Hematopoietic multipotent progenitor cell treated with erythropoietin and hydrocortisone succinate and interleukin-3 and kit ligand, for 4 days (in vitro differentiated cells): Measurements from ENCODE around the gene PLA2G4F.

ENCODE experiments used
- DNase-seq: peaks from one replicate; pipeline ENCODE4 v3.0.0-alpha.2; 2015

The PLA2G4F gene

DNA sequence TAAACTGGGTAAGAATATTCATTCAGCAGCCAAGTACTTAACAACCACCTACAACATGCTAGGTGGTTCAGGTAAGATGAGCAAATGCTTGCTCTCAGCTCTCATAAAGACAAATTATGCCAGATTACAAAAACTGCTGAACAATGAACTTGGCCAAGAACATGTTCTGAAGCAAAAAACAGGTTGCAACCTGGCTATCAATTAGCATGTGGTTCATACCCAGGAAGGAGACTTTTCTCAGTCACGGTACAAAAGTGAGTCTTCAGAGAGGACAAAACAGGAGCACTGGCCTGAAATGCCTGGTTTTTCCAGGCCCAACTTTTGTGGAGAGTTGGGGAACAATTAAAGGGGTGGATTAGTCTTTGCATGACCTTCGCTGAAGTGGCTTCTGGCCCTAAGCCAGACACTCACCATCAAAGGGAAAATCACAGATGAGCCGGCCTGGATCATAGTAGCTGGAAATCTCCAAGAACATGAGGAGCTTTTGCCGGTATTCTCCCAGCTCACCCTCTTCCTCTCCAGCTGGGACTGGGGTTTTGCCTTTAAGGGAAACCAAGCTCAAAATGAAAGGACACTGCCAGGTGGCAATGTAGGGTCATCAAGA lies 7.6 kb upstream of the PLA2G4F start:
- DNase-seq: no peak

DNA sequence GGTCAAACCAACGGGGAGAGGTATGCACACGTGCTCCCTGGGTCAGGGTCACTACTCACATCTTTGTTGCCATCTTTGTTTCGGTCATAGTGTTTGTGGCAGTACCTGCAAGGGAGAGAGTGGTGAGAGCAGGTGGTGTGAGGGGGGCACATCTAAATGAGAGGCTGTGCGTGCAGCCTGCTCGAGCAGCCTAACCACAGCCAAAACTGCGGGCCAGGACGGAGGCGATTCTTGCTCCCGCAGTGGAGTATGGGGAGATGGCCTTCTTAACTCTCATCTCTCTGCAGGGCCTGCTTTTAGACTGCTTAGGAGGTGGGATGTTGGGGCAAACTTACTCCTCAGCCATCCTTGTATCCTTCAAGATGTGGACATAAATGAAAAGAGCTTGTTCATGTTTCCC lies 6.9 kb upstream of the PLA2G4F start:
- DNase-seq: no peak

DNA sequence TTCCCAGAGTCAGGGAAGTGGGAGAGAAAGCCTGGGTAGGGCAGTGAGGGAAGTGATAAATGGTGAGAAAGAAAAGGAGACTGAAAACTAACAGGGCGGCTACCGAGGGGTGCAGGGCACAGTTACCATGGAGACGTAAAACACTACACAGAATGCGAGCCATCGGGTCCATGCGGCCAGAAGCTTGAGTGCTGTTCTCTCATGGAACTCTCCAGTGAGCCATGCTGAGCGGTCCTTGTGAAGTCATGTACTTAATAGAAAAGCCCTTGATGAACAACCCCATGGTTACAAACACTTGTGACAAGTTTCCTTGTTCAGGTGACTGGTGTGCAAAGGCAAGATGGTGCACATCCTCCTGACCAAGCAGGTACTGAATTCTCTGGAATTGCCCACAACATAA lies 3.7 kb upstream of the PLA2G4F start:
- no peak for DNase-seq

DNA sequence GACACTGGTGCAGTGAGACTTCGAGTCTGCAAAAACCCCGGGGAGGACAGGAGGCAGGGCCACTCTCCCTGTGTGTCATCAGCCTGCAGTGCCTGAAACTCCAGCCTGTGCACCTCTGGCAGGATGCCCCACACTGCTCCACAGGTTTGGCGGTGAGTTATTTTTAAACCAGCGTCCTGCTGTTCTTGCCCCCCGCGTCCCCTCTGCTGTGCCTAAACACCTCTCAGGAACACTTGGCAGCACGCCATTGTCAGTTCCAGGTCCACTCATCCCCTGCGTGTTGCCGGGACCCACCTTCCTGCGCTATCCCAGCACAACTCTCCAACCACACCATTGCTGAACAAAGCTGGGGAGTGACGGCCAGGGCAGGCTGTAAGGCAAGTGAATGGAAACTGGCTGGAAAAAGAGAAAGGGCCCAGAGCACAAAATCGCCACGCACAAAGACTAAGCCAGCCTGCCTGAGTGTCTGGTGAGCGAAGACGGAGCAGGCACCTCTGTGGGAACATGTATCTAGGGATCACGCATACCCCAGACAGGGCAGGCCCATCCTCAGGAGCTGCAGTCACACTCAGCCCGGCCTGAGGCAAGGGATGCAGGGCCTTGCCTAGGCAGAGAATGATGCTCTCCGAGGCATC lies 3.1 kb upstream of the PLA2G4F start:
- no peak for DNase-seq

DNA sequence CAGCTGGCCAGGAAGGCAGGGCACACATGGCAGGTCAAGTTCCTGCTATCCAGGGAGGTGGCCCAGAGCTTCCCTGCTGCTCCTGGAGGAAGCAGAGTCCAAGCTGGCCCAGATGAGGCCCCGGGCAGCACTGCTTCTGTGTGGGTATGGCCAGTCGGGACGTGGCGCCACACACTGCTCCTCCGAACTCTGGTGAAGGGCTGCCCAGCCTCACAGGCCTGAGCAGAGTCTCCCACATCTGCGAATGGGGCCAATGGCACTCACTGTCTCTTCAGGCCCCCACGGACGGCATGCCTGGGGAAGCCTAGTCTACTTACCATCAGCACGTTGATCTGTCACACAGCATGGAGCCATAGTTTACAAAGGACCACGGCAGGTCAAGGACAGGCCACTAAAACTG lies 2.5 kb upstream of the PLA2G4F start:
- no peak for DNase-seq

DNA sequence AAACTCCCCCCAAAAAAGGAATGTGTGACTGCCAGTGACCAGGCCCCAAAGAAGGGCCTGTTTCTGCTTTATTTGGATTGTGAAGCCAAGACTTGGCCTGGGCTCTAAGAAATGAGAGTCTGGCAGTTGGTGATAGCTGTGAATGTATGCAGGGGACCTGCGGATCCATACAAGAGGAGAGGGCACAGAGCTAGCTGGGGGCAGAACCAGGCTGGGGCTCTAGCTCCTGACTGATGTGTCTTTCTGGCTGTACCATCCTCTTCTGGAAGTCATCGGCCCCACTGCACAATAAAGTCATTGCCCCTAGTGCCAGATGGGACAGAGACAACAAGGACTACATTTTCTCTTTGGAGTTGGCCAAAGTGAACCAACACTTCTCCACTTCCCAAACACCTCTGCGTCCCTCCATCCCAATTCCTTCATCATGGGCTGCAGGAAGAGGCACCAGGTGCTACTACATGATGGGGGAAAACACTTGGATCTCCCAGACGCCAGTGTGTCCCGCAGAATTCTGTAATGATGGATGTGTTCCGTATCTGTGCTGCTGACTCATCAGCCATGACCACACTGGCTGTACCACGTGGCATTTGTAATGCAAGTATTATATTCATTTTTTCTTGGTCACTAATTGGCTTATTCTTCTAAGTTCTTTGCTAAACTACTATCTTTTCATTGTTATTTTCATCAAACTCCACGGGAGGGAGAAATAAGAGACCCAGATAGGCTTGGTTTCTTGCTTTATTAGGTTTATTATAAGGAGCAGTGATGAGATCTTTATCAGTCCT lies 1.7 kb upstream of the PLA2G4F start:
- peak; percentile 65 for DNase-seq

DNA sequence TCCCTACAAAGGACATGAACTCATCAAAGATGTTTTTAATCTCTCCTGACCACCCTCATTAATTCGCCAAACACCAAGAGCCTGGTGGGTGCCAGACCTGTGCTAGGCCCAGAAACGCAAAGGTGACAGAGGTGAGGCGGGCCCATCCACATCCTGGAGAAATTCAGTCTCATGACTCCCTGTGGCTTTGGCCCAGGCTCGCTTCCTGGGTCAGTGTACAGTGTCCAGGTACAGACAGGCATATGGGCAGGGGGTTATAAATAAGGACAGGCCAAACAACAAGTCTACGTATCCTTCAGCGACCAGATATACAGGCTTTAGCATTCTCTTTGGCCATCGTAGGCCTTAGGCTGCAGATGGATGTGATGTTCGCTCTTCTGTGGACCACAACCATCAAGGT lies 945 bp upstream of the PLA2G4F start:
- no peak for DNase-seq

DNA sequence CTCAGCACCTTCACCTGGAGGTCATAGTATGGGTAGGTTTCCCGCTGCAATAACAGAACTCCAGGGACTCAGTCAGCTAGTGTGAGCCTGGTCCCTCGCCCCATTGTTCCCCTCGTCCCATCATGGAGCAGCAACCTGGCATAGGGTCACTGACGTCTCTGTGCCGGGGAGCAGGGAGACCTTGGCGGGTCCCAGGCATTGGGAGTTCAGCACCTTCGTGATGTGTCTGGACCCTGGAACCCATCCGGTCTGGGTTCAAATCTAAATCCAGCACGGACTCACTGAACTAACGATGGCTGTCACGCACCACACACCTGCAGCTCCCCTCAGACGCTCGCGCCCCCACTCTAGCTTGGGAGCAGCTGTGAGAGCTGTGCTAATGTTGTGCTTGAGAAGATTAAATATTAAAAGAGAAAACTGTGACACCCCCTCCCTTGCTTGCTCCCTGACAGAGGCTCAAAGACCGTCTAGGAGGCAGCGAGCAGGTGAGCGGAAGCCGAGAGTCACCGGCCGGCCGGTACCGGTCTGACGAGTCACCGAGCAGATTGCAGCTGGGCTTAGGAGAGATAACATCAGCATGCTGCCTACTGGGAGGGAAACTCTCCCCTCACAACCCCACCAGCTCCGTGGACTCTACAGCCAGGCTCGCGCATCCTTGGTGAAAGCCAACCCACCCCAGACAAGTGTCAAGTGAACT lies 742 bp downstream of the PLA2G4F start:
- peak; percentile 14 for DNase-seq

DNA sequence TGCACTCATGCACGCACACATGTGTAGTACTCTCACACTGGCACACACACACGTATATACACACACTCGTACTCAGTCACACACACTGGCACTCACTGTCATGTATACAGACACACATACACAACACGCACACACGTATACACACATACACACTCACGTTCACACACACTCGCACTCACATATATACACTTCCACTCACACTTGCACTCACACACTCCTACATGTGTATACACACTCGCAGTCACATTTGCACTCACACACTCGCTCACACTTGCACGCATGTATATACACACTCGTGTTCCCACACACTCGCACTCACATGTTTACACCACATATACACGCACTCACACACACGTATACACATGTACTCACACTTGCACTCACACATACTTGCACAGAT lies 1.5 kb downstream of the PLA2G4F start:
- DNase-seq: no peak

DNA sequence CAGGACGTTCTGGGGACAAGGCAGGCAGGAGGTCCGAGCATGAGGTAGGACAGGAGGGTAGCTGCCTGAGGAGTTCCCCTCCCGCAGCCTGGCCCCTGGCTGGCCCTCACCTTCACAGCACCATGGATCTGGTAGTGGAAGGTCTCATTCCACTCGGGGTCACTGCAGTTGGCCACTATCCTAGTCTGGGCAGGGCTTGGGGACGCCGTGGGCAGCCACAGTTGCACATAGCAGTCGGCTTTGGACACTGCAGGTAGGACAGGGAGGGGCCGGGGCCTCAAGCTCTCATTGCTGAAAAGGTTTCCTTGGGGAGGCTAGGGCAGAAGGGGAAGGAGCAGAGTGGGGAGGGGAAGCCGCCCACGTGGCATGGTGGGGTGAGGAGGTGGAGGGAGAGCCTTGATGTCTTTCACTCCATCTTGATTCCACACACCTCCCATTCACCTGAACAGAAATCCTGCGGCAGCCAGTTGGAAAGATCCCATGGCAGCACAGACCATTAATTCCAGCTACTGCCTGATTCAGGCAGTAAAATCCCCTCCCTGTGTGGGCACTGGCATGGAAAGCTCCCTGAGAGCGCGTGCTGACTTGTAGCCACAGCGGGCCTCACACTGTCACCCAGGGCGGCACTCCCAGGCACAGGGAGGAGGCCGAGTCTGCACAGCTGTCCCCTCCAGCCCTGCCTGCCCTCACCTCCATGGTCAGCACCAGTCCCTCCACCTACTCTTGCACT lies 2.1 kb downstream of the PLA2G4F start:
- no peak for DNase-seq

DNA sequence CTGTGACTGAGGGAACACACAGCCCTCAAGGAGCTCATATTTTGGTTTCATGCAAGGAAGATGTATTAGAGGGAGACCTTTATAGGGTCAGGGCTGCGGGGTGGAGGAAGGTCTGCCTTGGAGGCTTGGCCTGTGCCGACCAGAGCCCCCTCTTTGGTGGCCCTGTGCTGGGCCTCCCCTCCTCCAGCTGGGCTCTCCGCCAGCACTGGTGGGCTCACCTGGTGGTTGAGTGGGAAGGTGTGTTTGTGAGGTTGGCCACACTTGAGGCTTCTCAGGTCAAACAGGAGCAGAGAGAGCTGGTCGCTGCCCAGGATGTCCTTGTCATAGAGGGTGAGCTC lies 2.6 kb downstream of the PLA2G4F start:
- no peak for DNase-seq

DNA sequence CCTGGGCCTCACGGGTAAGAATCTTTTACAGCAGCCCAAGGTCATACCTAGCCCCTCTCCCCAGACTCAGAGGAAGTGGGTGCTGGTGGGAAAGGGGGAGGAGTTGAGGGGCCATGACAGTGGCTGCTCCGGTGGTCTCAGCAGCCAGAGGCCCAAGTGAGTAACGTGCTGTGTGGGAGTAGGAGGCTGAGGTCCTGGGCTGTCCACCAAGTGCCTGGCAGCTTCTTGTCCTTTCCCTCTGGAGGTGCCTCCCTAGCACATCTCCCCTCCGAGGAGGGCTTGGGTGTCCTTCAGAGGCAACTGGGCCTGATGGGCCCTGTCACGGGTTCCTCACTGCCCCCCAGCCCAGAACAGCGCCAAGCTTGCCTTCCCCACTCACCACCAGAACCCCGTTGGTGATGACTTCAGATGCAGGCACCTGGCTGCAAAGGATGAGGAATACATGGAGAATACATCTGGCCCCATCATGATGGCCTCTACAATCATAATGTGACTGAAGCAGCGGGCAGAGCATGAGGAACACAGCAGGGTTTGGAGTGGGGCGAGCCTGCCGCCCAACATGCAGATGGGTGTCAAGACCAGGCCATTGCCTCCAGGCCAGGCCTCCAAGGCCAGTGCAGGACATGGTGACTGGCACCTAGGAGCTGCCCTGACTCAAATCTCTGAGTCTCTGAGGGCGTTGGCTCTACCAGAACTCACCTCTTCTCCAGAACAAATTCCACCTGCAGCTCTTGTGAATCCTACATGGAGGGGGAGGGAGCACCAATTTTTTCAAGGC lies 3.3 kb downstream of the PLA2G4F start:
- no peak for DNase-seq

DNA sequence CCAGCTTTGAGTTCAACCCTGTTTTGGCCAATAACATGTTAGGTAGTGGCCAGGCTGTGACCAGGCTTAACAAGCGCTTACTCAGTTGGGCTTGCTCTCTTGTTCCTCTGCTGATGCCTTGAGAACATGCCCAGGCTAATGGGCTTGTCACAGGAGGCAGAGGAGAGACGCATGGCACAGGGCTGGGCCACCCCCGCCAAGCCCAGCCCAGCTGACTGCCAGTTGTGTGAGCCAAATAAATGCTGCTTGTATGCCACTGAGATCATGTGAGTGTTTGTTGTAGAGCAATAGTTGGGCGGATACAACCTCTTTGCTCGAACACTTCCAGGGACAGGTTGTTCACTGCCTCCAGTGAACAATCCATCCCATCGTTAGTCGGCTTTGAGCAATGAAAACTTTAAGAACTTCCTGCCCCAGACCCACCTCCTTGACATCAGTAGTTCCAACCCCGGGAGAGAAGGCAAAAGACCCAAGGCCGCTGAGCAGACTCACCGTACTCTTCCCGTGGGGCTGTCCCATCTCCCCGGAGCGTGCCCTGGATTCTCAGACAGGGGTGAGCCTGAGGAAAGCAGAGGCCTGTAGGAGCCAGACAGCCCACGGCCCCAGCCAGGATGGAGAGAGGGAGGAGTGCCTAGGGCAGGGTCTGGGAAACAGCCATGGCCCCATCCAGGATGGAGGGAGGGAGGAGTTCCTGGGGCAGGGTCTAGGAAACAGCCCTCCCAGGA lies 4.1 kb downstream of the PLA2G4F start:
- DNase-seq: peak; percentile 27

DNA sequence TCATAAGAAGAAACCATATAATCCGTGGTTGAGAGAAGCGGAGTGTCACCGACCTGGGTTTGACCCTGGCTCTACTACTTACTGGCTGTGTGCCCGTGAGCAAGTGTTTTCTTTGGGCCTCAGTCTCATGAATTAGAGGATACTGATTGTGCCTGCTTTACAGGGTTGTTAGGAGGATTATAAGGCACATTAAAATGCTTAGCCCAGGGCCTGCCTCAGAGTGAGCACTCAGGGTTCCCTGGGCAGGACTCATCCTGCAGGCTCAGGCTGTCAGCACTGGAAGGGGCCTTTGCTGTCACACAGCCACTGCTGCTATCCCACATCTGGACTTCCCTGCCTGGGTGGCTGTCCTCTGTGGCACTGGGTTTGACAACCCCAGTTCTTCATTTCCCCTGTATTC lies 4.7 kb downstream of the PLA2G4F start:
- DNase-seq: no peak

DNA sequence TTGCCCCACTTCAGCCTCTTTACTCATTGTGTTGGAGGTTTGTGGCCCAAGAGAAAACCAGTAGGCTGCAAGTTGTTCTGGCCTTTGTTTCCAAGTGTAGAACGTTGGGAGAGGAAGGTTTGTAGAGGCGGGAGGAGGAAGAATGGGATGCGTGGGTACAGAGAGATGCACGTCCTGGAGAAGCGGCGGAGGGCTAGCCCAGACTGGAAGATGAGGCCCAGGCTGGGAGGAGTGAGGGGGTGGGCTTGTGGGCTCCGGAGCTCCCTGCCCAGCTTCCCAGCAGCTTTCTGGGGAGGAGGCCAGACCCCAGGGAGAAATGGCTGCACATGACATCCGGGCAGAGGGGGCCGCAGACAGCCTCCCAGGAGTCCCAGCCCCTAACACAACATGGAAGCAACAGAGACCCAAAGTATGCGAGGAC lies 5.3 kb downstream of the PLA2G4F start:
- DNase-seq: no peak

DNA sequence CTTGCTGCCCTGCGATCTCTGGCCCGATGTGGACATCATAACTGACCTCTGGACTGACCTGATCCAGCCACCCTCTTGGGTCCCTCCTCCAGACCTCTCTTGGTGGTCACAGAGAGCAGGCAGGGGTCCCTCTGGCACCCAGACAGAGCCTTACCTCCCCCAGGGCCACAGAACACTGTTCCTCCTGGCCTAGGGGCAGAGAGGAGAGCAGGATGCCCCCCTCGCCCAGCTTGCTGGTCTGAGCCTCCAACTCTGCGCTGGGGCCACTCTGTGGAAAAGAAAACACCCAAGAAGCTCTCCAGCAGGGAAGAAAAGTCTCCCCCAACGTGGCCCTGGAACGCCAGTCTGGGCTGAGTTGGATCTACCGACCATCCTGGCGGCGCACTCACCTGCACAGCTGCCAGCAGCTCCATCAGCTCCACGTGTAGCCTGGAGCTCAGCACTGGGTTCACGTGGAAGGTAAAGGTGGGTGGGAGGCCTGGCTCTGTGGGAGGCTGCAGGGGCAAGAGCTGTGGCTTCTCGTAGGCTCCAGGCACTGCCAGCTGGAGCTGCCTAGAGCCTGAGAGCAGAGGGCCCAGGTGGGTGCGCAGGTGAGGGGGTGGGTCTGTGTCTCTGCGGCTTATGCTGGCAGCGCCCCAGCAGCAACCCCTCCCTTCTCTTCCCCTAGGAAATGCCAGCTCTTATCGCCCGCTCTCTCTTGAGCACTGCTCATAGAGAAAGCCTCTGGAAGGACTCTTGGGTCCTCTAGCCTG lies 6.0 kb downstream of the PLA2G4F start:
- no peak for DNase-seq

DNA sequence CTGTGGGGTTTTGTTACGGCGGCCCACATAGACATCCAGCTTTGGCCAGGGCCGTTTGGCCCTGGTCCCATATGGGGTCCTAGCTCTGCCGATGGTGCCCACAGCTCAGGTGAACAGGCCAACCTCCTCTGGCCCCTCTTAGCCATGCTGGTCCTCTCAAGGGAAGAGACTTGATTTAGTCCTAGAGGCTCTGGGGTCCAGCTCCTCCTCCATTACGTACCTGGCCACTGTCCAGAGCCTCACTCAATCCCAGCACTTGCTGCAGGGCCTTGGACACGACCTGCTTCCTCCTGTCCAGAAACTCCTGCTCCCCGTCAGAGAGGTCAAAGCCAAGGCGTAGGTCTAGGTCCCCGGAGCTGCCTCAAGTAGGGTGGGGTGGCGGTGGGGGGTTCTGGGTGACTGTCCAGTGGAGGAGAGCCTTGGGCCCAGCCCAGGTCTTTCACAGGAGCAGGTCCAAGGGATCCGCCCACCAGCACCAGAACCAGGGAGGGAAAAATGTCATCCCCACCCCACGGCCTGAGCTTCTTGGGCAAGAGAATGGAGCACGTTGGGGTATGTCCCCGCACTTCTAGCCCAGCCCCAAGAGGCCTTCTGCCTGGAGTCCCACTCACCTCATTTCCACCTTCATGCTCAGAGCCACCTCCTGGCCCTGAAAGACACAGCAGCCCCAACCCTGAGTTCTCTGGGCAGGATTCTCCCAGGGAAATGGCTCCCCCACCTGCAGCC lies 6.8 kb downstream of the PLA2G4F start:
- no peak for DNase-seq

DNA sequence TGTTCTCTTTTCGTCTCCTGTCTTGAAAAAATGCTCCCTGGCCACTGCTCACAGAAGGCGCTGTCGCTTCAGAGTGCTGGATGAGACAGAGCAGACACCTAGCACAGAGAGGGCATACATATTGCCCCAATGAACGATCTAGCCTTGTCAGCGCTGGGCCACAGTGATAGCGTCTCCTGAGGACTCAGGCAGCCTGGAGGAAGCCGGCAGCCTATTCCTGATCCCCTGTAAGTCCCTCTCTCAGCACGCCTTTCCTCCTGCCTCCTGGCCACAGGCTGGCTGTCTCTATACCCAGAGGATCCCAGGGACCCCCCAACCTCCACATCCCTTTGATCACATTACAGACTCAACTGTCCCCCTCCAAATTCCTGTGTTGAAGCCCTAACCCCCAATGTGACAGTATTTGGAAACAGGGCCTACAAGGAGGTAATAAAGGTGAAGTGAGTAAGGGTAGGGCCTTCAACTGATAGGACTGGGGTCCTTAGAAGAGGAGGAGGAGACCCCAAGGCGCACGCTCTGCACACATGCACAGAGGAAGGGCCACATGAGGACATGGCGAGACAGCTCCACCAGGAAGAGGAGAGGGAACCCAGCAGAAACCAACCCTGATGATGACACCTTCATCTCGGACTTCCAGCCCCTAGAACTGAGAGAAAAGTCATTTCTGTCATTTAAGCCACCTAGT lies 7.5 kb downstream of the PLA2G4F start:
- no peak for DNase-seq

DNA sequence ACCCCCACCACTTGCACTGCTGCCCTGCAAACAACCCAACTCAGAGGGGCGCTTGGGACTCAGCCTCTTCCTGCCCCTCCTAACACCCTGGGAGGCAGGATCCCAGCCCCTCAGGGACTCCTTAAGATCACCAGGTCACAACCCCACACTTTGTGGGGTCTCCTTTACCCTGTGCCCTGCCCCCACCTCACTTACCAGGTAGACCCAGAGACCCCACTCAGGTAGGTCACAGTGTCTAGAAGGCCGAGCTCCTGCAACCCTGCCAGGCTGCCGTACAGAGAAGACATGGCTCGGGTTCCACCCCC lies 9.1 kb downstream of the PLA2G4F start:
- no peak for DNase-seq
